ENCODE results near the gene TCEA3. TPM values are rescaled to one million over a fixed set of nuclear protein-coding genes. Genes with fewer than 3 reads are reported as not detected.

TCEA3 gene
- total and polyA plus RNA-seq, 7 donors: 26.9 to 222 (median 66.2) TPM

DNA sequence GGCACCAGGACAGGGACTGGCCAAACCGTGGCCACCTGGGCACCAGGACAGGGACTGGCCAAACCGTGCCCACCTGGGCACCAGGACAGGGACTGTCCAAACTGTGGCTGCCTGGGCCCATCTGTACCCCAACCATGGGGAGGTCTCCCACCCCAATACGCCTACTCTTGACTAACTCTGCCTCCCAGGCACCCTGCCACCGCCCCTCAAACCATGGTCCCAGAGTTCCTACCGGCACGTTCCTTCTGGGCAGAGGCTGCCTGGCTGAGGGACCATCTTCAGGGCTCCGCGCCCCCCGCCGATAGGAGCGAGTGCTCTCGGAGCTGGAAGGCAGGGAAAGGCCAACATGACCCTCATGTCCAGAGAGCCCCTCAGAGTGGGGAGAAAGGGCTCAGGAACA is 6.3 kb upstream of the TCEA3 start:
- H3K27me3 ChIP-seq: no peaks in the 10 kb centered on the region
- H3K4me3 ChIP-seq: no peak overlapping the region
- intact Hi-C loops (cut with DNase I): no loop called here
- peaks cover 5 to 76% (median 35%) of the 10 kb centered on the region in 4 donors for H3K36me3 ChIP-seq
- 95 to 96% methylated on average over 12 of the region's 12 CpGs for WGBS, 2 donors
- TF ChIP-seq POLR2A (IDR thresholded peaks at IDR 0.05) (no peak), POLR2AphosphoS5 (IDR thresholded peaks at IDR 0.05) (no peak), EP300 (IDR thresholded peaks at IDR 0.05) (no peak)
- TF ChIP-seq, protein P1, sequence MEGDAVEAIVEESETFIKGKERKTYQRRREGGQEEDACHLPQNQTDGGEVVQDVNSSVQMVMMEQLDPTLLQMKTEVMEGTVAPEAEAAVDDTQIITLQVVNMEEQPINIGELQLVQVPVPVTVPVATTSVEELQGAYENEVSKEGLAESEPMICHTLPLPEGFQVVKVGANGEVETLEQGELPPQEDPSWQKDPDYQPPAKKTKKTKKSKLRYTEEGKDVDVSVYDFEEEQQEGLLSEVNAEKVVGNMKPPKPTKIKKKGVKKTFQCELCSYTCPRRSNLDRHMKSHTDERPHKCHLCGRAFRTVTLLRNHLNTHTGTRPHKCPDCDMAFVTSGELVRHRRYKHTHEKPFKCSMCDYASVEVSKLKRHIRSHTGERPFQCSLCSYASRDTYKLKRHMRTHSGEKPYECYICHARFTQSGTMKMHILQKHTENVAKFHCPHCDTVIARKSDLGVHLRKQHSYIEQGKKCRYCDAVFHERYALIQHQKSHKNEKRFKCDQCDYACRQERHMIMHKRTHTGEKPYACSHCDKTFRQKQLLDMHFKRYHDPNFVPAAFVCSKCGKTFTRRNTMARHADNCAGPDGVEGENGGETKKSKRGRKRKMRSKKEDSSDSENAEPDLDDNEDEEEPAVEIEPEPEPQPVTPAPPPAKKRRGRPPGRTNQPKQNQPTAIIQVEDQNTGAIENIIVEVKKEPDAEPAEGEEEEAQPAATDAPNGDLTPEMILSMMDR (IDR thresholded peaks at IDR 0.05): no peak
- H3K4me1 ChIP-seq: no peaks in the 10 kb centered on the region
- H3K27ac ChIP-seq: no peak overlapping the region
- H3K9me3 ChIP-seq: no peaks in the 10 kb centered on the region
- no peak for DNase-seq

DNA sequence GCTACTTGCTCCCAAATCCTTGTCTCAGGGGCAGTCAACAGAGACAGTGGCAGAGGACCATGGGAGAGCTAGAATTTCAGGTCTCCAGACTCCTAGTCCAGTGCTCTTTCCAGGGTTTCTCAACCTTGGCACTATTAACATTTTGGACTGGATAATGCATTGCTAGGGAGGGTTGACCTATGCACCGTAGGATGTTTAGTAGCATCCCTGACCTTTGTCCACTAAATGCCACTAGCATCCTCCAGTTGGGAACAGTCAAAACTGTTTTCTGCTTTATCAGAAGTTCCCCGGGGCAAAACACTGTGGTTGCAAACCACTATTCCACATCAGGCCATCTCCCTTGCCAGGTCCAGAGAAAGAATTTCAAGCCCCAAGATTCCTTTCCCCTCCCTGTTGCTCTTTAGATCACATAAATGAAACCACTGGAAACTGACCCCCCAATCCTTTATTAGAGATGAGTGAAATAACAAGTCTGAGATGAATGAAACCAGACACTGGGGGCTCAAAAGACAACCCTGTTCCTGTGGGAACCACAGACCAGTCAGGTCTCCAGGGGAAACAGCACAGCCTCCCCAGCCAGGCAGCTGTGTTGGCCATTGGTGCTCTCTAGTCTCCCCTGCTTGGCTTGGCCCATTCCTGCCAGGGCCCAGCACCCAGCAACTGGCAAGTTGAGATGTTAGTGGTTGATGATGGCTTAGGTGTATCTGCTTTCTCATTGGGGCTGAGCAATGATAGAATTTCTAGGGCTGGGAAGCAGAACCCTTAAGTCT is 3.8 kb upstream of the TCEA3 start:
- intact Hi-C loops (cut with DNase I): no loop called here
- H3K27ac ChIP-seq: no peak overlapping the region
- WGBS, 2 donors: 88 to 93% methylated on average over 2 of the region's 2 CpGs
- H3K9me3 ChIP-seq: no peaks in the 10 kb centered on the region
- no peak for DNase-seq
- no peaks in the 10 kb centered on the region for H3K27me3 ChIP-seq
- no peak overlapping the region for H3K4me3 ChIP-seq
- no peak for TF ChIP-seq POLR2AphosphoS5 (IDR thresholded peaks at IDR 0.05)
- TF ChIP-seq EP300 (IDR thresholded peaks at IDR 0.05): no peak
- no peak for TF ChIP-seq POLR2A (IDR thresholded peaks at IDR 0.05)
- TF ChIP-seq, protein P1 (IDR thresholded peaks at IDR 0.05): no peak
- H3K4me1 ChIP-seq: peaks cover 0 to 21% (median 11%) of the 10 kb centered on the region in 4 donors
- peaks cover 0 to 55% (median 19%) of the 10 kb centered on the region in 4 donors for H3K36me3 ChIP-seq

DNA sequence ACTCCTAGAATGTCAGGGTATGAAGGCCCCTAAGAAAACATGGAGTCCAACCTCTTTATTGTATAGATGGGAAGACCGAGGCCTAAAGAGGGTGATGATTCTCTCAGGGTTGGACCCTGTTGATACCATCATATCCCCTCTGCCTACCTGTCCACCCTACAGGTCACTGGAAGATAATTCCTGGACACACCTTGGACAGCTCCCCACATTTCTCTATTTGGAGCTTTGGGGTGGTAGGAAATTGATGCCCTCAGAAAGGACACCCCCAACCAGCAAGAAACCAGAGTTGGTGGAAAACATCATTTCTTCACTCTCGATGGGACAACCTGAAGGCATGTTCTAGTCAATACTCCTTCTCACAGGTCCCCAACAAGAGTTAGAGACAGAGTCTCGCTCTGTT is 3.0 kb upstream of the TCEA3 start:
- no peak for DNase-seq
- WGBS, 2 donors: 96 to 97% methylated on average over 3 of the region's 3 CpGs
- Histone ChIP-seq H3K9me3 (no peaks in the 10 kb centered on the region), H3K36me3 (peaks cover 0 to 47% (median 13%) of the 10 kb centered on the region in 4 donors), H3K4me1 (peaks cover 0 to 29% (median 18%) of the 10 kb centered on the region in 4 donors), H3K4me3 (no peak overlapping the region), H3K27ac (no peak overlapping the region), H3K27me3 (no peaks in the 10 kb centered on the region)
- intact Hi-C loops (cut with DNase I): no loop called here
- TF ChIP-seq, protein P1 (IDR thresholded peaks at IDR 0.05): no peak
- no peak for TF ChIP-seq POLR2A (IDR thresholded peaks at IDR 0.05)
- TF ChIP-seq POLR2AphosphoS5 (IDR thresholded peaks at IDR 0.05): no peak
- no peak for TF ChIP-seq EP300 (IDR thresholded peaks at IDR 0.05)

DNA sequence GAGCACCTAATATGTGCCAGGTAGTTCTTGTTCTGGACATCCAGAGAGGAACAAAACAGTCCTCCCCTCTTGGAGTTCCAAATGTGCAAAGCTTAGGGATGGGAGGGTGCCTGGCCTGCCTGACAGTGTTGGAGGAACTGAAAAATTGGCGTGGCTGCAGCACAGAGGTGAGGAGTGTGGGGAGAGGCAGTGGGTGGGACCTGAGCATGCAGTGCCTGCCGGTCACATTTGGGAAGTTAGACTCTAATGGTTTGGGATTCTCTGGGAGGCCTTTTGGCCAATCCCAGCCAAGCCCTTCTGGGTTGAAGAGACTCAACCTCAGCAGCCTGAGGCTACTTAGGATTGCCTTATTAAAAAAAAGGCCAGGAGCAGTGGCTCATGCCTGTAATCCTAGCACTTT is 2.3 kb upstream of the TCEA3 start:
- TF ChIP-seq POLR2AphosphoS5 (IDR thresholded peaks at IDR 0.05) (no peak), EP300 (IDR thresholded peaks at IDR 0.05) (no peak), POLR2A (IDR thresholded peaks at IDR 0.05) (no peak)
- TF ChIP-seq, protein P1 (IDR thresholded peaks at IDR 0.05): no peak
- WGBS, 2 donors: 12 to 64% methylated on average over 2 of the region's 2 CpGs
- no peak overlapping the region for H3K27ac ChIP-seq
- no peaks in the 10 kb centered on the region for H3K27me3 ChIP-seq
- intact Hi-C loops (cut with DNase I): no loop called here
- H3K36me3 ChIP-seq: peaks cover 0 to 40% (median 10%) of the 10 kb centered on the region in 4 donors
- DNase-seq: no peak
- H3K9me3 ChIP-seq: no peaks in the 10 kb centered on the region
- H3K4me1 ChIP-seq: peaks cover 0 to 36% (median 26%) of the 10 kb centered on the region in 4 donors
- no peak overlapping the region for H3K4me3 ChIP-seq

Measured in sigmoid colon (tissue), 7 donors.